HG02798 (cell line): ENCODE results near the gene CYP26B1.

Experiments
- ATAC-seq: cut with Tn5 transposase; IDR thresholded peaks from one replicate; pipeline ENCODE4 v1.9.1; 2021; ENCODE audit warnings: mild to moderate bottlenecking; ENCODE audit not compliant: unreplicated experiment, poor library complexity

The CYP26B1 gene

DNA sequence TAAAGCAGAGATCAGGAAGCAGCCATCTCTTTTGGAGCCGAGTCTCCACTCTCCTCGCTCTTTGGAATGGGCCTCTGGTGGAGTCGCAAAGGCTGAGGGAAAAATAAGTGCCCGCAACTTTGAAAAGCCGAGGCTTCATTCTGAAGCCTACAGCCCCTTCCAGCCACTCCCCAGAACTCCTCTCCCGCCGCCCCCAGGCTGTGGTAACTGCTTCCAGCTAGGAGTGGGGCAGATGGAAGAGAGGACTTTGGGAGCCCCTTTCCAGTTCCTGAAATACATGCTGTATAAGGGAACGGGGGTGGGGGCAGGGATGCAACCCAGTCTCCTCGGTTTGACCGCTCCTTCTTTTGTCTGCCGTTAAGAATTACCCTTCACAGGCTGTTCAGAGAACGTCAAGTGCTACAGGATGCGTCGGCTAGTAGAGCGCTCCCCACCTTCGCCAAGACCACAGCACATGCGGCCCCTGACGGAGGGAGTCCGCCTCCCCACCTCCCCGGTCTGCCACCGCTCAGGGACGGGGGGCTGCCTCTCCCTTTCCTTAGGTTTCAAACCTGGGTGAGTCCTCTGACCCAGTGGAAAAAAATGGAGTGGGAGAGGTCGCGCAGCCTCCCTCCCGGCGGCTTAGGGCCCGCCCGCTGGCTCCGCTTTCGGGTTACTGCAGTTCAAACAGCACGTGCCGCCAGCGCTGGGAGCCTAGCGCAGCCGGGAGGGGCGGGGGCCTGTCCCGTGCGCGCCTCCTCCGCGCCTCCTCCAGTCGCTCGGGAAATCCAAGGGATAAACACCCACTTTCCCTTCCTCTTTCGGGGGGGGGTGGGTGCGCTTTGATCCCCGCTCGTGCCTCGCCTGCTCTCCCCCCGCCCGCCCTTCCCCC, 4.9 kb downstream of the CYP26B1 start:
- ATAC-seq, result no peak

DNA sequence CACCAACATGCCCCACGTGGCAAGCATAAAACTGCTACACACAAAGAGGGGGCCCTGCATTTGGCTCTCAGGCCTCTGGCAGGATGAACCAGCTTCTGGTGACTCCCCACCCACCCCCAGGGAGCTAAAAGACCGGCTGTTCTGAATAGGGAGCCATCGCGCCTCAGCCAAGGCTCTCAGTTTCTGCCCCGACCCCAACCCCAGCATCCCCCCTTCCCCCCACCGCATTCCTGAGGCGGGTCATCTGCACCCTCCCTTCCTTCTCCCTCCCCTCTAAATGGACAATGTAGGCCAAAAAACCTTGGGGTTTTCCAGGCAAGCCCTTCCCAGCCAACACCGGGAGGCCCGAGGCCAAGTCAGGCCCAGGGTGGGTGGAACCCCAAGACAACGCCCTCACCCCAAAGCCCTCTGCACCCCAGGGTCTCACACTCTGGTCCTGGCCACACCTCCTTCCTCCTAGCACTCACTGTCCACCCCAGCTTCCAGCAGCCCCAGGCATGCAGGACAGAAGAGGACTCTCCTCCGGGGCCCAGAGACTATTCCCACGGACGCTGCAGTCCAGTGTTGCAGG, 5.7 kb downstream of the CYP26B1 start:
- ATAC-seq, result no peak

- no peak for ATAC-seq
These were observed 6.5 kb downstream of the CYP26B1 start for GRCh38 chr2:72141032-72141645.

GRCh38 chr2:72140621-72140960, 7.1 kb downstream of the CYP26B1 start:
- no peak for ATAC-seq

- ATAC-seq, result no peak
These were observed 7.6 kb downstream of the CYP26B1 start for GRCh38 chr2:72139874-72140620.

GRCh38 chr2:72139471-72139873, 8.2 kb downstream of the CYP26B1 start:
- no peak for ATAC-seq

GRCh38 chr2:72138921-72139381, 8.7 kb downstream of the CYP26B1 start:
- ATAC-seq, result no peak

DNA sequence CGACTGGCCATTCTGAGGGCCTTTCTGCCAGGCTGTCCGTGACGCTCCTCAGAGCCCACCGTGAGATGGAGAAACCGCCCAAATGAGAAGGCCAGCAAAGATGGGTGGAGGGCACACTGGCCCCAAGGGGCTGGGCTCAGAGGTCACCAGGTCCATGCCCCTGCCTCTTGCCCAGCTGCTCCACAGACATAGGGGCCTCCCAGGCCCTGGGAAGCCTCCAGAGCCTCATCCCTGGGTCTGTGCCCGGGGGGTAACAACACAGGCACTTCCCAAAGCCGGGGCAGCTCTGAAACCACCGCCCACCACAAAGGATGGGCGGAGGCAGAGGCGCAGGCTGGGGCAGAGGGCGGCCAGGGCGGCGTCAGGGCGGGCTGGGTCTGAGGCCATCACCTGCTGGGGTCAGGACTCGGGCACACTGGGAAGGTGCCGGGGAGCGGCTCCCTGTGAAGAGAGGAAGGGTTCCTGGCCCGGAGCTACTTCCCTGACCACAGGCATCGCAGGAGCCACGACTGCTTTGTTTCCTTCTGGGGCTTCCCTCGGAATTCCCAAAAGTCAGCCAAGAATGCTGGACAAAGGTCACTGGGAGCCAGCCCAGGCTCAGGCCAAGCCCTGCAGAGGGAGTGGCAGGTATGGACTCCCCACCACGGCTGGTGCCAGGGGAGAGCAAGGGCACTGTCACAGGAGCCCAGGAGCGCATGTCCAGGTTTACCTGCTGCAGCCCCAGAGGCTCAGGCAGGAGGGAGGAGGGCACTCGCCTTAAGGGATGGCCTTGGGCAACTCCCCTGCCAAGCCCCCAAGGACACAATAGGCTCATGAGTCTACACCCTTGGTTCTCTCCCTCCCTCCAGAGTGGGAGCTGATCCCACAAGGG, 9.4 kb downstream of the CYP26B1 start:
- no peak for ATAC-seq

- peak; percentile 89 for ATAC-seq
These were observed 10.1 kb downstream of the CYP26B1 start for GRCh38 chr2:72137498-72138010.

- ATAC-seq, result peak; percentile 22
These were observed 10.6 kb downstream of the CYP26B1 start for GRCh38 chr2:72136933-72137497.

GRCh38 chr2:72136331-72136730, 11.3 kb downstream of the CYP26B1 start:
- ATAC-seq, result no peak

- ATAC-seq, result no peak
These were observed 11.7 kb downstream of the CYP26B1 start for GRCh38 chr2:72135921-72136320.

GRCh38 chr2:72134997-72135800, 12.5 kb downstream of the CYP26B1 start:
- ATAC-seq, result no peak

GRCh38 chr2:72134408-72134996, 13.2 kb downstream of the CYP26B1 start:
- ATAC-seq, result no peak

DNA sequence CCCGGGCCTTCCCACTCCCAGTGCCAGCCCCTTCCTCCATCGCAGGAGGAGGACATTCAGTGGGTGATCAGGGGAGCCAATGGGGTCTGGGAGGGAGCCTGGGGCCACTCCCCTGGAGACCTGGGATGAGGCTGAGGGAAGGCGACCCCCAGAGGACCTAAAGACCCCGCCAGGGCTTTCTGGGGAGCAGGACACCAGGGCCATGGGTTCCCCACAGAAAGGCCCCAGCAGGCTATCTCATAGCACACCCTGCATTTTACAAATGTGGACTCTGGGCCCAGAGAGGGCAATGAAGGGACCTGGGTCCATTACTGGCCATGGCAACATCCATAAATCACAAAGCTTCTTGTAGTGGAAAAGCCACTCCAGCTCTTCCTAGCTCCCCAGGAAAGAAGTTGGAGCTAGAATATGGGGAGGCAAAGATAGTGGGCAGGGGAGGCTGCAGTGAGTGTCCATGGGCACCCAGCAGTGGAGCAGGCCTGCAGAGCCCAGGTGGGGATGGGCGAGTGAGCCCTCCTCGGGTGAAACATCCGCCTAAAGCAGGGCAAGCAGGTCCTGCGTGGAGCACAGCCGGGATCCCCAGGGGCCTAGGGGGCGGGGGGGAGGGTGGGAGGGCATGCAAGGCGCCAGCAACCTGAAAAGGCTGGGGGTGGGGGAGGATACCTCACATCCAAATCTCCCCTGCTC, 13.8 kb downstream of the CYP26B1 start:
- no peak for ATAC-seq

GRCh38 chr2:72132981-72133720, 14.5 kb downstream of the CYP26B1 start:
- ATAC-seq, result no peak
